M059J (cell line): ENCODE results near the gene GALNT5. TPM values are rescaled to one million over a fixed set of nuclear protein-coding genes. Genes with fewer than 3 reads are reported as not detected.
"Not testable (repeated sequence)": the region's sequence is repeated elsewhere in the genome, so short reads cannot be mapped to it uniquely, and the experiment has no call there.

Source experiments
- DNase-seq: peaks from one replicate; pipeline ENCODE4 v3.0.0-alpha.2; 2012; ENCODE audit warnings: low read depth
- total RNA-seq: library from RNA; depleted of rRNA; stranded (reverse); fragments of >200 nt; shearing (Covaris generic); gene quantifications from 2 replicates; pipeline ENCODE4 v1.2.3, GENCODE V29; 2014

GALNT5 gene
- total RNA-seq, 1 experiment from 2014 or later, result 36.1 TPM

- DNase-seq, result peak; percentile 73
Observed at GRCh38 chr2:157246765-157247407, 10.6 kb upstream of the GALNT5 start.

GRCh38 chr2:157250836-157251235, 6.7 kb upstream of the GALNT5 start:
- DNase-seq, result no peak

GRCh38 chr2:157251932-157252331, 5.6 kb upstream of the GALNT5 start:
- no peak for DNase-seq

- no peak for DNase-seq
Observed at GRCh38 chr2:157252529-157252928, 5.0 kb upstream of the GALNT5 start.

GRCh38 chr2:157254041-157254440, 3.5 kb upstream of the GALNT5 start:
- no peak for DNase-seq

GRCh38 chr2:157255746-157256145, 1.8 kb upstream of the GALNT5 start:
- DNase-seq, result no peak

- peak; percentile 12 for DNase-seq
Observed at GRCh38 chr2:157256626-157257025, 879 bp upstream of the GALNT5 start.

- DNase-seq, result peak; percentile 50
Observed at GRCh38 chr2:157258520-157259326, 1.2 kb downstream of the GALNT5 start.

GRCh38 chr2:157259386-157259785, 1.9 kb downstream of the GALNT5 start:
- no peak for DNase-seq

GRCh38 chr2:157259960-157260359, 2.5 kb downstream of the GALNT5 start:
- no peak for DNase-seq

- DNase-seq, result peak; percentile 8
Observed at GRCh38 chr2:157260533-157261198, 3.2 kb downstream of the GALNT5 start.

GRCh38 chr2:157261199-157261782, 3.8 kb downstream of the GALNT5 start:
- DNase-seq, result peak; percentile 91

- peak; percentile 7 for DNase-seq
Observed at GRCh38 chr2:157262248-157262647, 4.7 kb downstream of the GALNT5 start.

GRCh38 chr2:157264099-157264498, 6.6 kb downstream of the GALNT5 start:
- peak; percentile 67 for DNase-seq

GRCh38 chr2:157265825-157266224, 8.3 kb downstream of the GALNT5 start:
- DNase-seq, result no peak

- peak; percentile 59 for DNase-seq
Observed at GRCh38 chr2:157267476-157267875, 10.0 kb downstream of the GALNT5 start.

GRCh38 chr2:157269060-157269459, 11.6 kb downstream of the GALNT5 start:
- DNase-seq, result no peak

GRCh38 chr2:157269922-157270321, 12.4 kb downstream of the GALNT5 start:
- no peak for DNase-seq

- no peak for DNase-seq
Observed at GRCh38 chr2:157271590-157272203, 14.2 kb downstream of the GALNT5 start.

GRCh38 chr2:157279311-157279710, 21.8 kb downstream of the GALNT5 start:
- not testable (repeated sequence) for DNase-seq

- no peak for DNase-seq
Observed at GRCh38 chr2:157281316-157281715, 23.8 kb downstream of the GALNT5 start.

GRCh38 chr2:157283468-157283867, 26.0 kb downstream of the GALNT5 start:
- DNase-seq, result no peak
